AG09309 (cell line): ENCODE results near the gene SLC35F3.

ENCODE experiments used
- DNase-seq: peaks from one replicate; pipeline ENCODE4 v3.0.0-alpha.2; 2010; ENCODE audit warnings: low read depth
- H3K4me3 ChIP-seq: 2 replicates; pipeline ENCODE4 v1.5.1; 2011; ENCODE audit warnings: mild to moderate bottlenecking, low read depth, low read length, moderate library complexity; ENCODE audit not compliant: control insufficient read depth
- CTCF ChIP-seq: IDR thresholded peaks from 2 replicates; pipeline ENCODE4 v1.5.1; 2011; ENCODE audit warnings: mild to moderate bottlenecking, low read depth, low read length, inconsistent platforms; ENCODE audit not compliant: insufficient read depth, control insufficient read depth; ENCODE audit errors: missing control alignments

SLC35F3 gene

GRCh38 chr1:234065794-234066447 lies 161.4 kb downstream of the SLC35F3 start:
- peak; percentile 87 for TF ChIP-seq CTCF
- peak; percentile 16 for DNase-seq
- no peak overlapping the region for H3K4me3 ChIP-seq

GRCh38 chr1:234067581-234068337 lies 163.3 kb downstream of the SLC35F3 start:
- no peak for TF ChIP-seq CTCF
- no peak overlapping the region for H3K4me3 ChIP-seq
- no peak for DNase-seq

GRCh38 chr1:234069760-234070159 lies 165.3 kb downstream of the SLC35F3 start:
- DNase-seq = no peak
- TF ChIP-seq CTCF = peak; percentile 11

GRCh38 chr1:234072793-234073192 lies 168.3 kb downstream of the SLC35F3 start:
- no peak for TF ChIP-seq CTCF
- no peak for DNase-seq
- H3K4me3 ChIP-seq = no peak overlapping the region

More at GRCh38 chr1:234069760-234070159, 165.3 kb downstream of the SLC35F3 start:
- H3K4me3 ChIP-seq = no peak overlapping the region

GRCh38 chr1:234078143-234078542 lies 173.7 kb downstream of the SLC35F3 start:
- DNase-seq = no peak
- no peak for TF ChIP-seq CTCF

GRCh38 chr1:234079896-234080295 lies 175.4 kb downstream of the SLC35F3 start:
- DNase-seq = no peak
- no peak overlapping the region for H3K4me3 ChIP-seq
- no peak for TF ChIP-seq CTCF

More at GRCh38 chr1:234078143-234078542, 173.7 kb downstream of the SLC35F3 start:
- no peak overlapping the region for H3K4me3 ChIP-seq
